CD14-positive monocyte (primary cell): ENCODE data around the gene FBXO22. TPM values are rescaled to one million over a fixed set of nuclear protein-coding genes. Genes with fewer than 3 reads are reported as not detected.

Source experiments
- DNase-seq, 3 donors: peaks; one replicate each; pipeline ENCODE4 v3.0.0-alpha.2; 2011 to 2022
- H2AFZ ChIP-seq: 2 replicates; pipeline ENCODE4 v1.6.0; 2012; ENCODE audit warnings: mild to moderate bottlenecking, low read depth, low read length, inconsistent platforms; ENCODE audit not compliant: insufficient read depth, poor library complexity, severe bottlenecking
- H3K27ac ChIP-seq, 2 donors: 1 replicate in 1 of 2; 2 replicates in 1 of 2; pipeline ENCODE4 v1.5.1; 2012 to 2013; ENCODE audit warnings: low read length in 2 of 2, control low read depth in 1 of 2, inconsistent platforms in 1 of 2, low read depth in 1 of 2, mild to moderate bottlenecking in 1 of 2
- H3K27me3 ChIP-seq, 2 donors: one replicate each; pipeline versions ENCODE4 v1.6.0 to v1.6.1; 2011 to 2013; ENCODE audit warnings: low read length in 2 of 2; ENCODE audit not compliant: control insufficient read depth in 2 of 2, insufficient read depth in 2 of 2
- H3K36me3 ChIP-seq, 2 donors: replicated peaks in 1 of 2; 1 replicate in 1 of 2; 2 replicates in 1 of 2; pipeline versions ENCODE4 v1.5.1 to v1.6.1; 2012 to 2013; ENCODE audit warnings: low read length in 2 of 2, control low read depth in 1 of 2, inconsistent platforms in 1 of 2, mild to moderate bottlenecking in 1 of 2; ENCODE audit not compliant: insufficient read depth in 2 of 2, control insufficient read depth in 1 of 2
- H3K4me1 ChIP-seq, 2 donors: 1 replicate in 1 of 2; 2 replicates in 1 of 2; pipeline versions ENCODE4 v1.5.1 to v1.6.1; 2012 to 2013; ENCODE audit warnings: low read length in 2 of 2, control low read depth in 1 of 2, inconsistent platforms in 1 of 2, mild to moderate bottlenecking in 1 of 2, moderate library complexity in 1 of 2; ENCODE audit not compliant: insufficient read depth in 2 of 2, control insufficient read depth in 1 of 2
- H3K4me2 ChIP-seq: replicated peaks from 2 replicates; pipeline ENCODE3; 2012; ENCODE audit warnings: low read length, moderate library complexity, mild to moderate bottlenecking; ENCODE audit not compliant: poor library complexity, severe bottlenecking; ENCODE audit errors: extremely low read depth
- H3K4me3 ChIP-seq, 3 experiments: fragments of 200-600 bp in 1 of 3; sonication (generic) in 1 of 3; replicated peaks in 1 of 3; 1 replicate in 2 of 3; 2 replicates in 1 of 3; pipeline ENCODE4 v1.5.1; 2011 to 2013; ENCODE audit warnings: low read length in 3 of 3, mild to moderate bottlenecking in 3 of 3, control low read depth in 2 of 3, low read depth in 2 of 3, inconsistent platforms in 1 of 3, moderate library complexity in 1 of 3
- H3K79me2 ChIP-seq: 2 replicates; pipeline ENCODE4 v1.6.0; 2012; ENCODE audit warnings: mild to moderate bottlenecking, control low read depth, inconsistent platforms, low read length, moderate library complexity; ENCODE audit not compliant: insufficient read depth
- H3K9ac ChIP-seq: 2 replicates; pipeline ENCODE4 v1.6.0; 2017; ENCODE audit warnings: low read length, mild to moderate bottlenecking; ENCODE audit not compliant: insufficient read depth, poor library complexity, severe bottlenecking
- H3K9me3 ChIP-seq, 2 donors: replicated peaks in 1 of 2; 1 replicate in 1 of 2; 2 replicates in 1 of 2; pipeline versions ENCODE4 v1.5.1 to v1.6.1; 2012 to 2013; ENCODE audit warnings: low read length in 2 of 2, control low read depth in 1 of 2; ENCODE audit not compliant: control insufficient read depth in 1 of 2, insufficient read depth in 1 of 2
- H4K20me1 ChIP-seq: 2 replicates; pipeline ENCODE4 v1.6.0; 2012; ENCODE audit warnings: mild to moderate bottlenecking, low read length, control low read depth, moderate library complexity; ENCODE audit not compliant: insufficient read depth
- H3K27ac Mint-ChIP-seq, 7 donors: one replicate each; pipeline ENCODE4 v1.8.0; 2020; ENCODE audit warnings: mild to moderate bottlenecking in 7 of 7, mixed read lengths in 7 of 7, moderate library complexity in 6 of 7, inconsistent platforms in 2 of 7
- H3K27me3 Mint-ChIP-seq, 3 donors: one replicate each; pipeline ENCODE4 v1.8.0; 2021 to 2022; ENCODE audit warnings: low read depth in 3 of 3, mild to moderate bottlenecking in 3 of 3, mixed read lengths in 3 of 3, moderate library complexity in 3 of 3, inconsistent platforms in 1 of 3
- H3K36me3 Mint-ChIP-seq, 2 donors: one replicate each; pipeline ENCODE4 v1.8.0; 2020; ENCODE audit warnings: mixed read lengths in 2 of 2, inconsistent platforms in 1 of 2, mild to moderate bottlenecking in 1 of 2
- H3K4me1 Mint-ChIP-seq: one replicate; pipeline ENCODE4 v1.8.0; 2020; ENCODE audit warnings: mild to moderate bottlenecking, mixed read lengths
- H3K4me3 Mint-ChIP-seq, 2 donors: one replicate each; pipeline ENCODE4 v1.8.0; 2020; ENCODE audit warnings: mild to moderate bottlenecking in 2 of 2, mixed read lengths in 2 of 2, moderate library complexity in 1 of 2
- H3K9me3 Mint-ChIP-seq, 7 donors: one replicate each; pipeline ENCODE4 v1.8.0; 2020 to 2022; ENCODE audit warnings: mixed read lengths in 7 of 7, mild to moderate bottlenecking in 6 of 7, moderate library complexity in 6 of 7, inconsistent platforms in 2 of 7
- WGBS: methylation state at CpG from one replicate; pipeline ENCODE4 v1.1.5; 2013; ENCODE audit warnings: missing lambda C conversion rate; ENCODE audit not compliant: insufficient coverage; 5-methylcytosine and 5-hydroxymethylcytosine counted together
- intact Hi-C, 2 donors: fragments of 100-400 bp; cut with micrococcal nuclease; formaldehyde crosslinking; loops; one replicate each; pipeline versions ENCODE4 v1.15.0 to v1.15.1; 2023
- polyA minus RNA-seq: library from RNA; depleted of rRNA, polyadenylated mRNA; stranded (reverse); fragments of >200 nt; gene quantifications from 2 replicates; pipeline ENCODE4 v1.2.3, GENCODE V29; 2012
- polyA plus RNA-seq, 3 donors: library from polyadenylated mRNA; depleted of rRNA in 1 of 3; unstranded in 2 of 3; stranded (reverse) in 1 of 3; fragments of 300-500 nt in 2 of 3; fragments of >200 nt in 1 of 3; fragmentation: Illumina TruSeq in 2 of 3; gene quantifications; 1 replicate in 2 of 3; 2 replicates in 1 of 3; pipeline ENCODE4 v1.2.3, GENCODE V29; 2012 to 2021
- total RNA-seq, 12 experiments: library from RNA in 1 of 12; stranded (reverse) in 1 of 12; fragments of 120-200 nt in 1 of 12; gene quantifications; one replicate each; pipeline ENCODE4 v1.2.4 and lab custom pipeline; 2013 to 2026; ENCODE audit warnings: mixed read lengths in 6 of 12, inconsistent platforms in 1 of 12
- TF ChIP-seq, protein P1 (sequence below): fragments of 200-600 bp; IDR thresholded peaks from one replicate; pipeline ENCODE4 v1.8.0; 2022; ENCODE audit warnings: antibody characterized with exemption, mild to moderate bottlenecking

Gene FBXO22
- 18.2 TPM for total RNA-seq (2013)
- 10 to 100 TPM in 2 of 3 donors, 1 to 10 TPM in 1; 4.2 to 12.8 (median 12.3) TPM for polyA plus RNA-seq
- 6.9 and 10.1 TPM in 2 replicates for polyA minus RNA-seq
- total RNA-seq (lab: John Stamatoyannopoulos, UW), result 7.3 to 19.5 (median 12.9) reads per million in 11 experiments

DNA sequence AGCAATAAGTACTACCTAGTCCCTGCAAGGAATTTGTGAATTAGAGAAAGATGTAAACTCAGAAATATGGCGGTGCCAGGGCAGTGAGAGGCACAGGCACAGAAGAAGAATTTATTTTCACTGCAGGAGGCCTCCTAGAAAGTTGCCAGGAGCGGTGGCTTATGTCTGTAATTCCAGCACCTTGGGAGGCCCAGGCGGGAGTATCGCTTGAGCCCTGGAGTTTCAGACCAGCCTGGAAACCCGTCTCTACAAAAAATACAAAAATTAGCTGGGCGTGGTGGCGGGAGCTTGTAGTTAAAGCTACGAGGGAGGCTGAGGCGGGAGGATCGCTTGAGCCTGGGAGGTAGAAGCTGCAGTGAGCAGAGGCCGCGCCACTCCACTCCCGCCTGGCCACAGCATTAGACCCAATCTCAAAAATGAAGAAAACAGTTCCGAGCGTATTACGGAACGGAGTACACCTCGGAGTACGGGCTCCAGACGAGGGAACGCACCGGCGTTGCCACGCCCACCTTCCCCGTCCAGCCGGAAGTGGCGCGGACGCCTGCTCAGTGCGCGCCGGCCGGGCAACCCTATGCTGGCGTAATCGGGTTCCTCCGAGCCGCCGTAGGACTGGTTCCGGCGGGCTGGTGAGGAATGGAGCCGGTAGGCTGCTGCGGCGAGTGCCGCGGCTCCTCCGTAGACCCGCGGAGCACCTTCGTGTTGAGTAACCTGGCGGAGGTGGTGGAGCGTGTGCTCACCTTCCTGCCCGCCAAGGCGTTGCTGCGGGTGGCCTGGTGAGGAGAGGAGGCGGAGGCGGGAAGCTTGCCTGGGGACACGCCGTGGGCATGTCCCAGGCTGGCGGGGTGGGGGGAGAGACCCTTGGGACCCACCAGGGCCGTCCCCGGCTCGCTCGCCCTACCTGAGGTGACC lies at the start of gene FBXO22:
TSS of gene FBXO22 (plus strand) at position 548 of the 909 bp plus-strand sequence. CDS start at position 634, 86 bp downstream.
- Histone ChIP-seq H3K27me3 (no peaks in the 10 kb centered on the region), H3K9me3 (no peaks in the 10 kb centered on the region), H3K4me2 (peak within 1 kb of the TSS; percentile 87), H3K79me2 (peaks cover 44% of the 10 kb centered on the region), H2AFZ (peak within 1 kb of the TSS; percentile 99), H3K9ac (peak within 1 kb of the TSS; percentile 94), H4K20me1 (peaks cover 3% of the 10 kb centered on the region), H3K27ac (peak within 1 kb of the TSS; percentile 65 to 90), H3K4me3 (peak within 1 kb of the TSS; percentile 84 to 99 (median 90)), H3K4me1 (peaks cover 6 to 20% of the 10 kb centered on the region in 2 donors), H3K36me3 (peaks cover 9 to 38% of the 10 kb centered on the region in 2 donors)
- peaks cover 0 to 2% (median 0%) of the 10 kb centered on the region in 7 donors for H3K9me3 Mint-ChIP-seq
- DNase-seq, result peak; percentile 84 to 90 (median 87)
- 2% methylated on average over 53 of the region's 63 CpGs for WGBS
- intact Hi-C loops, result loop anchor here in 1 of 2 donors (5.0 kb wide), 1 partner anchor 61 kb away; the partner anchor contains the start of gene UBE2Q2
- peaks cover 0 to 3% (median 2%) of the 10 kb centered on the region in 3 donors for H3K27me3 Mint-ChIP-seq
- peak within 1 kb of the TSS; percentile 97 to 100 for H3K4me3 Mint-ChIP-seq
- peaks cover 24% of the 10 kb centered on the region for H3K4me1 Mint-ChIP-seq
- TF ChIP-seq, protein P1, sequence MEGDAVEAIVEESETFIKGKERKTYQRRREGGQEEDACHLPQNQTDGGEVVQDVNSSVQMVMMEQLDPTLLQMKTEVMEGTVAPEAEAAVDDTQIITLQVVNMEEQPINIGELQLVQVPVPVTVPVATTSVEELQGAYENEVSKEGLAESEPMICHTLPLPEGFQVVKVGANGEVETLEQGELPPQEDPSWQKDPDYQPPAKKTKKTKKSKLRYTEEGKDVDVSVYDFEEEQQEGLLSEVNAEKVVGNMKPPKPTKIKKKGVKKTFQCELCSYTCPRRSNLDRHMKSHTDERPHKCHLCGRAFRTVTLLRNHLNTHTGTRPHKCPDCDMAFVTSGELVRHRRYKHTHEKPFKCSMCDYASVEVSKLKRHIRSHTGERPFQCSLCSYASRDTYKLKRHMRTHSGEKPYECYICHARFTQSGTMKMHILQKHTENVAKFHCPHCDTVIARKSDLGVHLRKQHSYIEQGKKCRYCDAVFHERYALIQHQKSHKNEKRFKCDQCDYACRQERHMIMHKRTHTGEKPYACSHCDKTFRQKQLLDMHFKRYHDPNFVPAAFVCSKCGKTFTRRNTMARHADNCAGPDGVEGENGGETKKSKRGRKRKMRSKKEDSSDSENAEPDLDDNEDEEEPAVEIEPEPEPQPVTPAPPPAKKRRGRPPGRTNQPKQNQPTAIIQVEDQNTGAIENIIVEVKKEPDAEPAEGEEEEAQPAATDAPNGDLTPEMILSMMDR, result no peak
- H3K27ac Mint-ChIP-seq, result peak within 1 kb of the TSS; percentile 86 to 97 (median 96)
- H3K36me3 Mint-ChIP-seq, result peaks cover 10 to 21% of the 10 kb centered on the region in 2 donors

GRCh38 chr15:75857886-75858285 lies 45.8 kb upstream of the FBXO22 start:
- Mint-ChIP-seq H3K4me1 (peaks cover 2% of the 10 kb centered on the region), H3K27me3 (no peaks in the 10 kb centered on the region), H3K36me3 (peaks cover 54 to 71% of the 10 kb centered on the region in 2 donors), H3K4me3 (no peak overlapping the region), H3K27ac (peak overlapping the region in 1 of 7 donors; percentile 14), H3K9me3 (no peaks in the 10 kb centered on the region)
- Histone ChIP-seq H3K4me1 (no peaks in the 10 kb centered on the region), H3K27ac (no peak overlapping the region), H4K20me1 (peaks cover 16% of the 10 kb centered on the region), H3K79me2 (peaks cover 97% of the 10 kb centered on the region), H2AFZ (no peak overlapping the region), H3K9ac (no peak overlapping the region), H3K36me3 (peaks cover 36 to 80% of the 10 kb centered on the region in 2 donors), H3K27me3 (no peaks in the 10 kb centered on the region), H3K9me3 (no peaks in the 10 kb centered on the region), H3K4me3 (no peak overlapping the region), H3K4me2 (no peak overlapping the region)
- no peak for DNase-seq
- intact Hi-C loops, result no loop called here
- TF ChIP-seq, protein P1, result no peak
